SKM-1 treated with dmso at 0.1 percent for 144 hours (cell line): Measurements from ENCODE around the gene SEMA4D.

ENCODE experiments used
- DNase-seq: peaks from one replicate; lab custom pipeline; 2025; ENCODE audit not compliant: unreplicated experiment; lab: John Stamatoyannopoulos, UW

Gene SEMA4D

GRCh38 chr9:89528540-89528939 lies 30.6 kb upstream of the SEMA4D start:
- no peak for DNase-seq

- DNase-seq, result no peak
Observed at GRCh38 chr9:89528131-89528530, 30.2 kb upstream of the SEMA4D start.

- peak; percentile 74 for DNase-seq
Observed at GRCh38 chr9:89527084-89527483, 29.2 kb upstream of the SEMA4D start.

GRCh38 chr9:89526667-89527066 lies 28.8 kb upstream of the SEMA4D start:
- DNase-seq, result no peak

GRCh38 chr9:89525446-89526374 lies 27.8 kb upstream of the SEMA4D start:
- DNase-seq, result peak; percentile 48

- no peak for DNase-seq
Observed at GRCh38 chr9:89524963-89525362, 27.1 kb upstream of the SEMA4D start.

GRCh38 chr9:89523948-89524347 lies 26.0 kb upstream of the SEMA4D start:
- DNase-seq, result no peak

GRCh38 chr9:89522959-89523285 lies 25.0 kb upstream of the SEMA4D start:
- no peak for DNase-seq

- peak; percentile 84 for DNase-seq
Observed at GRCh38 chr9:89522261-89522958, 24.5 kb upstream of the SEMA4D start.

- DNase-seq, result no peak
Observed at GRCh38 chr9:89519366-89519805, 21.5 kb upstream of the SEMA4D start.

- peak; percentile 10 for DNase-seq
Observed at GRCh38 chr9:89518466-89519365, 20.8 kb upstream of the SEMA4D start.

GRCh38 chr9:89515416-89515815 lies 17.5 kb upstream of the SEMA4D start:
- no peak for DNase-seq

- DNase-seq, result no peak
Observed at GRCh38 chr9:89514956-89515355, 17.0 kb upstream of the SEMA4D start.

- no peak for DNase-seq
Observed at GRCh38 chr9:89514337-89514736, 16.4 kb upstream of the SEMA4D start.

- no peak for DNase-seq
Observed at GRCh38 chr9:89513837-89514236, 15.9 kb upstream of the SEMA4D start.

GRCh38 chr9:89512382-89512781 lies 14.5 kb upstream of the SEMA4D start:
- DNase-seq, result no peak

- no peak for DNase-seq
Observed at GRCh38 chr9:89508951-89509615, 11.2 kb upstream of the SEMA4D start.

- DNase-seq, result no peak
Observed at GRCh38 chr9:89505911-89506310, 8.0 kb upstream of the SEMA4D start.

- no peak for DNase-seq
Observed at GRCh38 chr9:89505048-89505447, 7.1 kb upstream of the SEMA4D start.

GRCh38 chr9:89502671-89503070 lies 4.8 kb upstream of the SEMA4D start:
- no peak for DNase-seq
